ENCODE data around the gene PLEKHH2. TPM values are rescaled to one million over a fixed set of nuclear protein-coding genes. Genes with fewer than 3 reads are reported as not detected.

PLEKHH2 gene
- total RNA-seq, 1 donor from 2014 or later = 1.5 TPM

DNA sequence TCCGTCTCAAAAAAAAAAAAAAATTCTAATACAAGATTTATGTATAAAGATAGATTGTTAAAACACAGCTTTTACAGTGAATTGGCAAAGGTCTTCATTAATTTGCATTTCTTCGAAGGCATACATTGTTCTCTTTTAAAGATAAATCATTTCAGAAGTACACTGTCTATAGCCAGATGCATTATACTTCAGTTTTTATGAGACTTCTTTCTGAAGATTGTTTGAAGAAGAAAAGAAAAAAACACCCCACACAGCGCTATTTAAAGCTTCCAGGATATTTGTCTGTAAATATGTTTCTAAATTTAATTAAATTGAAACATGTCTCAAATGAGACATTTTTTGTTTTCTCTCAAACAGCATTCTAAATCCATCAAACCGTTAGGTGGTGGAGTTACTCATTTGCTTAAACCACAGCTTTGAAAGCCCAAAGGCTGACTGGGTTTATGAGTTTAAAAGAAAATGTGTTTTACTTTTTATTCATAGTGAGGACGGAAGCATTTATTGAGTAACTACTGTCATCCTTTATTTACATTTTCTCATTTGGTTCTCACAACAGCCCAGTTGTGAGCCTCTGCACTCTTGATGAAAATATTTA, 81.6 kb downstream of the PLEKHH2 start:
- DNase-seq = no peak

DNA sequence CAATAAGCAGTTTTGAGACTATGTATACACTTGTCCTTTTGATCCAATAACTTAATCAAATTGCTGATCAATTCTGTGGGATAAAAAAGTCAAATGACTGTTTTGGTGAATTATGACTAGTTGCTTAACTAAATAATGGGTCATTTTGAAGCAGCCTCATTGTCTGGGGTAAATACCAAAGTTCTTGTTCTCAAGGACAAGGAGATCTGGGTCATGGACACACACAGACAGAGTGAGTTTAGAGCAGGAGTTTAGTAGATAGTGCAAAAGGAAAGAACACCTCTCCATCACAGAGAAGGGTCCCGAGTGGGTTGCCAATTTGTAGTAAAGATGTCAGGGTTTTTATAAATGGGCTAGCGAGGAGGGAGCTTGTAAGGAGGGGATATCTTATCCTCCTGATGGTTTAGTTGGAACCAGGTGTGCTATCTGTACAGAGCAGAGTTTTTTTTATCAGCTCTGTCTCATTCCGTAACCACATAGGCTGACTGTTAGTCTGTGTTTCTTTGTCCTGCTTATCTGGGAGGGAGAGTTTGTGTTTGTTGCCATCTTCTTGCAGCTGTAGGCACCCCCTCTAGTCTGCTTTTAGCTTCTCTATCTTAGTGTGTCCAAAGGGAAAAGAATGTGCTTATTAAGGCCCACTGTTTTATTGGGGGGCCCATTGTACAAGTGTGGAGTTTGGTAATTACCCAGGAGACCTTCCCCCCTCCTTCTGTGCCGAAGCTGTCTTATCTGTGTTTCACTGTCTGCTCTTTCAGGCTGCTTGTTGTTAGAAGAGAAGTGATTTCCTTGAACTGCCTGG, 87.9 kb downstream of the PLEKHH2 start:
- DNase-seq = no peak

DNA sequence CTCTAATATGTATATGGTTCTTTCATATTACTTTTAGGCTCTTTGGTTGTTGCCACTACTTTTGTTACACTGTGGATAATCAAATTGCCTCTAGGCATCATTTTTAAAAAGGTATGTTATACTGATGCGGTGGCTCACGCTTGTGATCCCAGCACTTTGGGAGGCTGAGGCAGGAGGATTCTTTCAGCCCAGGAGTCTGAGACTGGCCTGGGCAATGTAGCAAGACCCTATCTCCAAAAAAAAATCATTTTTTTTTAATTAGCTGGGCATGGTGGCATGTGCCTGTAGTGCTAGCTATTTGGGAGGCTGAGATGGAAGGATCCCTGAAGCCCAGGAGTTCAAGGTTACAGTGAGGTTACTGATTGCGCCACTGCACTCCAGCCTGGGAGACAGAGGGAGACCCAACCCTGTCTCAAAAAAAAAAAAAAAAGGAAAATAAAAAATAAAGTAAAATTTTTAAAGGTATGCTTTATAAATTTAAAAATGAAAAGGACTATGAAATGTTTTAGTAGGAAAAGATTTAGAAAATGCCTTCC, 88.7 kb downstream of the PLEKHH2 start:
- no peak for DNase-seq

DNA sequence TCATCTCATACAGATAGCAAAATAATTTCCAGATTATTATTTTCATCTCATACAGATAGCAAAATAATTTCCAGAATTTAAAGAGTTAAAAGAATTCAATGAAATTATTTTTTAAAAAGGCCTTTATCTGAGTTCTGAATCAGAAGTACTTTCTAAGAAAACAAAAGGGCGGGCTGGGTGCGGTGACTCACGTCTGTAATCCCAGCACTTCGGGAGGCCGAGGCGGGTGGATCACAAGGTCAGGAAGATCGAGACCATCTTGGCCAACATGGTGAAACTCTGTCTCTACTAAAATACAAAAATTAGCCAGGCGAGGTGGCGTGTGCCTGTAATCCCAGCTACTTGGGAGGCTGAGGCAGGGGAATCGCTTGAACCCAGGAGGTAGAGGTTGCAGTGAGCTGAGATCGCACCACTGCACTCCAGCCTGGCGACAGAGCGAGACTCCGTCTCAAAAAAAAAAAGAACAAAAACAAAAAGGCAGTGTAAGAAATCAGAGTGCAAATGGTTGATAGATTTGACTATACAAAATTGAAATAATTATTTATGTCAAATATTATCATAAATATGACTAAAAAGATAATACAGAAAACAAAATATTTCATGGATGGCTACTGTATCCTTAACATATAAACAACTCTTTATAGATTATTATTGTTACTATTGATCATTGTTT, 90.0 kb downstream of the PLEKHH2 start:
- peak; percentile 35 for DNase-seq

DNA sequence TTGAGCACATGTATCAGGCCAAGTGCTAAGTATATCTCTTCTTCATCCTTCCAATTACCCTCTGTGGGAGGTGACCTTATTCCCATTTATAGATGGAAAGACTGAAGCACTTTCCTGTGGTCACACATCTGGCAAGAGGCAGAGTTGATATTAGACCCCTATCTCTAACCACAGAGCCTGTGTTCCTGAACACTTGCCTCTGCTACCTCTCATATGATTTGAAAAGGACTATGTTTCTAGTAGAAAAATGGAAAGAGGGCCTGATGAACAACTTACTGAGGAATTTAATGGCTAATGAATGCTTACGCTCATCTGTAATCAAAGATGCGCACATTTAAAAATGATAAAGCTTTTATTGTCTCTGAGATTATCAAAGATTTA, 90.6 kb downstream of the PLEKHH2 start:
- no peak for DNase-seq

DNA sequence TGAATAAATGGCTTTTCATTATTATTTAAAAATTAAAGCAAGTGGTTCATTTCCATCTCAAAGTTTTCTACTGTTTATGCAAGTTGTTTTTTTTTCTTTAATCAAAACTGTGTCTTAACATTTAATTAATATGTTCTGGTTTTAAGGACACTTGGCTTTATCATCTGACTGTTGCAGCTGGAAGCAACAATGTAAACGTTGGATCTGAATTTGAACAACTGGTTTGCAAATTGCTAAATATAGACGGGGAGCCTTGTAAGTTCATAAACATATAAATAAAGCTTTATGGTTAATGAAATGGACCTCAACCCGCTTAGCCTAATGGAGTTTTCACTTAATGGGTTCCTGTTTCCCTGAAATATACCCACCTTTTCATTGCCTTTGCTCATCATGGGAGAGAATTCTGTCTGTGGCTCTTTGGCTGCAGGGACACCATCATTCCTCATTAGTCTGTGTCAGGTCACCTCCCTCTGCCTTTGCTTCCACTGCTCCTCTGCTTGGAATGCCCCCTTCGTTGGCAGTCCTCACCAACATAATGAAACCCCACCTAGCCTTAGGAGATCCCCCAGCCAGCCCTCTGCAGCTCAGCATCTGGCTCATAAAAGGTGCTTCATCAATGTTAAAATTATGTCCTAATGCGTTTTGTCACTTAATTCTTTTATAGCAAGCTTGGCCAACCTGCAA, 92.6 kb downstream of the PLEKHH2 start:
- DNase-seq = no peak

DNA sequence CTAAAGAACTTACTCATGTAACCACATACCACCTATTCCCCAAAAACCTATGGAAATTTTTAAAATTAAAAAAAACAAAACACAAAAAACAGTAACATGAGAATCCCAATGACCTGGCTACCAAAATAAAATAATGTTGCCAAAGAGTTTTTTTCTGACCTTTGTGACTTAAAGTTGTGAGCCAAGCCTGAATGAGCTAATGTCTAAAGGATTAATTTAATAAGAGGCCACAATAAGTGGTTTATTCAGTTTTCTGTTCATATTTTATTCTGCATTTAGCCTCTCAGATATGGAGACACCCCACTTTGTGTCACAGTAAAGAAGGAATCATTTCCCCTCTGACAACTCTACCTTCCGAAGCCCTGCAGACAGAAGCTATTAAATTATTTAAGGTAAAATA, 94.2 kb downstream of the PLEKHH2 start:
- DNase-seq = no peak

DNA sequence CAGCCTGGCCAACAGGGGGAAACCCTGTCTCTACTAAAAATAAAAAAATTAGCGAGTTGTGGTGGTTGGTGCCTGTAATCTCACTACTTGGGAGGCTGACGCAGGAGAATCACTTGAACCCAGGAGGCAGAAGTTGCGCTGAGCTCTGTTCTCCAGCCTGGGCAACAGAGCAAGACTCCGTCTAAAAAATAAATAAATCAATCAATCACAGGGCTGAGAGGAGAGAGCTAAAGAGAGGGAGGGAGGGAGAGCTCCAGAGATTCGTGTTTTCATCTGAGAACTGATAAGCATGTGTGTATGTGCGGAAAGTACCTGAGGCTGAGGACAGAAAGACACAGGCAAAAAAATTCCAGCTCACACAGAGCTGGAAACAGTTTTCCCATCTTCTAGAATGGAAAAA, 99.6 kb downstream of the PLEKHH2 start:
- DNase-seq = no peak

DNA sequence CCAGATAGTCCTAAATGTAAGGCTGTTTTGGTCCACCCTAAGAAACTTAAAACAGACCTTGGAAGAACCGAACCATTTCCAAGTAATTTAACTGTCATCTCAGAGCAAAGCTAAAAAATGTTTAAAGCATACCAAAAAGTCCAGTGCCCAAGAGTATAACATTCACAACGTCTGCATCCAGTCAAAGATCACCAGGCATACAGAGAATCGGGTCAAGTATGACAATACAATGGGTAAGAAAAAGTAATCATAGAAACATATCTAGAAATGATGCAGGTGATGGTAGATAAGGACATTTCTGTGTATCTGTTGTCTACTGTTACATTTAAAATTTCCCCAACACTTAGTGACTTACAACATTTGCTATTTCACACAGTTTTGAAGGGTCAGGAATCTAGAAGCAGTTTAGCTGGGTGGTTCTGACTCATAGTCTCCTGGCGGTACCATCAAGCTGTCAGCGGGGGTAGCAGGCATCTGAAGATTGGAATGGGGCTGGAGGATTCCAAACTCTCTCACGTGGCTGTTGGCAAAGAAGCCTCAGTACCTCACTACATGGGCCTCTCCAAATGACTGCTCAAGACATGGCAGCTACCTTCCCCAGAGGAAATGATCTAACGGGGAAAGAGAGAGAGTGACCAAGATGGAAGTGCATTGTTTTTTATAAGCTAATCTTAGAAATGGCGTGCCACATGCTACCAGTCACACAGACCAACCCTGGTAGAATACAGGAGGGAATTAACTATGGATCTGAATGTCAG, 100.2 kb downstream of the PLEKHH2 start:
- DNase-seq = peak; percentile 10

DNA sequence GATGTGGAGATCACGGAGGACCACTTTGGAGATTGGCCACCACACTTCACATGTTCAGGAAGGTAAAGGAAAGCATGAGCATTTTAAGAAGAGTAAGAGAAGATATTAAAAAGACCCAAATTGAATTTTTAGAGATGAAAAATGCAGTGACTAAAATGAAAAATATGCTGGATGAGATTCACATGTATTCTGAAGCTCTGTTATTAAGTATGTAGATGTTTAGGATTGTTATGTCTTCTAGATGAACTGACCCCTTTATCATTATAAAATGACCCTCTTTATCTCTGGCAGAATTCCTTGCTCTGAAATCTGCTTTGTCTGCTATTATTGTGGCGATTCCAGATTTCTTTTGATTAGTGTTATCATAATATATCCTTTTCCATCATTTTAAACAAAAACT, 100.8 kb downstream of the PLEKHH2 start:
- no peak for DNase-seq

DNA sequence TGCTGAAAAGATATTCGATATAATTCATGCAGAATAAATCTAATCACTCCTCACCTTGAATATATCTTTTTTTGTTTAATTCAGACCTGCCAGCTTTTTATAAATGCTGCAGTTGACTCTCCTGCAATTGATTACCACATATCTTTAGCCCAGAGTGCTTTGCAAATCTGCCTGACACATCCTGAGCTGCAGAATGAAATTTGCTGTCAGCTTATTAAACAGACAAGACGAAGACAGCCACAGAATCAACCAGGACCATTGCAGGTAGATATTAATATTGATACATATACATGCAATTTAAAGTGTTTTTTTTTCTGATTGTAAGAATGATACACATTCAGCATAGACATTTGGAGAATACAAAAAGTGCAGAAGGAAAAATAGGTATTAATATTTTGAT, 101.2 kb downstream of the PLEKHH2 start:
- no peak for DNase-seq

DNA sequence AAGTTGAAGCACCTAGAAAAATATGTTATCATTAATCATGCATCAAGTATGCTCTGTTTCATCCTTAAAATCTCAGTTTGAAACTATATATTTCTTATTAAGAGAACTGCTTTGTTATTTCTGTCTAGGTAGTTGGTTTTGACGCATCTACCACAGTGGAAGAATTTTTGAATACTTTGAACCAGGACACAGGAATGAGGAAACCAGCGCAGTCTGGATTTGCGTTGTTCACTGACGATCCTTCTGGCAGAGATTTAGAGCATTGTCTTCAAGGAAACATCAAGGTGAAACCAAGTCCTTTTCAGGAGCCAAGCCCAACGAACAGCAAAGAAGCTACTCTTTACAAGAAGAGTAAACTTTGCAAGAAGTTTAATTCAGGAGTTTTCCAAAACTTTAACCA, 106.6 kb downstream of the PLEKHH2 start:
- DNase-seq = no peak

DNA sequence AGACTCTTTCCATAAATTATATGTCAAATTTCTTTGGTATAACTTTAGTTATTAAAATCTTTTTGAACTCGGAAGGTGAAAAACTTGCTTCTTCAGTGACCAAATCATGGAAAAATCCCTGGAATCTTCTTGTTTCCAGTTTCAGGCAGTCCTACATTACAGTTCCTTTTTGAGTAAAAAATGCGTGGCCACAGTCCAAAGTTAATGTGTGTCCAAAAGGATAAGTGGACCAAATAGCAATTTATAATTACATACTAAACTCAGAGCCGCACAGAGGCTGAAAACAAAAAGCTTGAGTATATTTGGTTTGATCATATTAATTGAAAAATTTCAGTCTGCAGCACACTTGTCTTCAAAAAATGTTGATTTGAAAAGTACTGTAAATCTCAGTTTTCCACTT, 108.4 kb downstream of the PLEKHH2 start:
- DNase-seq = no peak

DNA sequence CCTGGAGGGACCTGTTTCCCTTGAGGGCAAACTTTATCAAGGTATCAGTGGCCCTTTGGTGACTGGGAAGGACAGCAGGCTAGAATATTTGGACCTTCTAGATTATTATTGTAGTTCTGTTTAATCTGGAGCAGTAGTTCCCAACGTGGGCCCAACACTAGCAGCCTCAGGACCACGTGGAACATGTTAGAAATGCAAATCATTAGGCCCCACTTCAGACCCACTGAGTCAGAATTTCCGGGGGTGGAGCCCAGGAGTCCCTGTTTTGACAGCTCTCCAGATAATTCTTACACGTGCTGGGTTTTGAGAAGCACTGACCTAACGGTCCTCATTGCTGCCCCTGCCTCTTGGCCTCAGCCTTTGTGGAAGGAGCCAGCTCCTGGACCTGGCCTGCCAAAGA, 111.3 kb downstream of the PLEKHH2 start:
- no peak for DNase-seq

DNA sequence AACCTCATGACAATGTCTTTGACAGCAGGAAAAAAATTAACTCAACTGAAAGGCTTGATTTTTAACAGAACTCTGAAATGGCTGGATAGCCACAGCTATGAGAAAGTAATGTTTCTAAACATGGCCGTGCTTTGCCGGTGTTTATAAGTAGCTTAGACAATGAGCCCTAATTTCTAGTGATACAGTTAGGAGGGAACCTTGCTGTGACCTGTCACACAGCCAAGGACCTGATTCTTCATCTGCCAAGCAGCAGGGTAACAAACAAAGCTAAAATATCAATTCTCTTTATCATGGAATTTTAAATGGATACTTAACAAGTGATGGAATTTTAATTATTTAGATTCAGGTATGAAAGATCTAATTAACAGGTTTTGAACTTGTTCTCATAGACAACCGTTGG, 112.5 kb downstream of the PLEKHH2 start:
- DNase-seq = no peak

DNA sequence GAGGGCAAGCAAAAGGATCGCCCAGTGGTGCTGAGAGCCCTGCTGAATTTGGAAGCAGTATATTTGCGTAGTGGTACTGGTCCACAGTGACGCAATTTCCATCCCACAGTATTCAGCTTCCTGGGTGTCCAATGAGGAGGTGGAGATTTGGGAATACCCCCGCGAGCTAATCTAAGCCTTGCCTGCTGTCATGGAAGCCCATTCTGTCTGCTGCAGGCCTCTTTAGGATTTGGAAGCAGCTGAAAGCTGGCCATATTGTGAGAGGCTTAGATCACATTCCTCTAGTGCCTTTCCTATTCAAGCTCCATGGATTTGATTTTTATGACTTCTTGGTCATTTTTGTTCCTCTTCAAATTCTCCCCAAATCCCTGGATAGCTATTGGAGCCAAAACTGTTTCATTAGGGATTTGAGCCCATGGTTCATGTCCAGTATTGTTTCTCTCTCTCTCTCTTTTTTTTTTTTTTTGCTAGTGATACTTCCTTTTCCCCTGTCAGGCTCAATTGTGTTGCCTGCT, 114.5 kb downstream of the PLEKHH2 start:
- DNase-seq = no peak

DNA sequence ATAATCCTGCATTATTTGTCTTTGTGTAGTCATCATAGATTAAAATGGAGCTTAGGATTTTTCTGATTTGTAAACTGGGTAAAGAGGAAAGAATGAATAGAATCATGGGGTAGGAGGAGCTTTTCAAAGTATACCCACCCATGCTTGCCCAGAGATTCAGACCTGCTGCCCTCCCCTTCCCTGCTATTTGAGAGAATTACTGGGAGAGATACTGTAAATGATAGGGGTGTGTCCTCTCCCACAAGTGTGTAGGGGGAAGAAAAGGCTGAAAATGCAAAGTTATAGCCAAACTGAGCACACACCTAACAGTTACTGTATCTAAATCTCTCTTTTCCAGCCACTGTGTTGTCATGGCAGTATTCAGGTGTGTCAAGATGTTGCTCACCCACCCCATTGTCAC, 115.2 kb downstream of the PLEKHH2 start:
- DNase-seq = no peak

DNA sequence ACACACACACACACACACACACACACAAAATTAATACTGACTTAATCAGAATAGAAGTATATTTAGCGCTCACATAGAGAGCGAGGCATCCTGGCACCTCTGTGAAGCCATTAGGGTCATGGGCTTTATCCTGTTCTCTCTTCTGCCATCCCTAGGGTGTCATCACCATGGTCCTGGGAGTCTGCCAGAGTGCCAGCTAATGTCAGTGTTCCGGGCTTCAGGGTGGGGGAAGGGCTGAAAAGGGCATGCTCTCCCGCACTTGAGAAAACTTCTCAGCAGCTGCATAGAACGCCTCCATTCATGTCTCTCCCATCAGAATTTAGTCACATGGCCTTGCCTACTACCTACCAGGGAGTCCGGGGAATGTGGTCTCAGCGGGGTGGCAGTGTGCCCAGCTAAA, 117.1 kb downstream of the PLEKHH2 start:
- DNase-seq = no peak

DNA sequence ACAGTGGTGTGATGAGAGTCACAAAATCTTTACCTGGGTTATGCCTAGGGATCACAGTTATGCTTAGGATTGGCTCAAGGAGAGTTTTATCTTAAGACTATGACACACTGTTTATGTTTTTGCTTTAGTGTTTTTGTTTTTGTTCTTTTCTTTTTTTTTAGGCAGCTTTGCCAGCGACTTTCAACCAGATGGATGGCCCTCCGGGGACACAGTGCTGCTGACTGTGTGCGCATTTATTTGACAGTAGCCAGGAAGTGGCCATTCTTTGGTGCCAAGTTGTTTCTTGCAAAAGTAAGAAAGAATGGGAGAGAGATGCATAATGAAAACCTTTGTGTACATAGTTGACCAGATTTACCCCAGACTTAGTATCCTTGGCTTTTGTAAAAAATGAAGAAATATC, 121.7 kb downstream of the PLEKHH2 start:
- peak; percentile 16 for DNase-seq

DNA sequence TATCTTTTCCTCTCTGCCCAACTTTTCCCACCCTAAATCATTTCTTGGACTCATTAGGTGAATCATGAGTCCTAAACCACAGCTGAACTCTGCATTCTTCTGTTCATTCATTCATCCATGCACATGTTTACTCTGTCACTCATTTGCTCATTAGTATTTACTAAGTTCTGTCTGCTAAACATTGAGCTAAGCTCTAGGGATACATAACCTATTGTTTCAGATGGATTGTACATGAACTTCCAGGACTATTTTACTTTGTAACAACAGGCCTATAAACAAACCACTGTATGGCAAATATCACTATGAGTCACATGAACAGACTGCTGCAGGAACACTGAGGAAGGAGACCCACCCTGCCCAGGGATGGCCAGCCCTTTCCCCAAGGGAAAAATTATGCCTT, 122.1 kb downstream of the PLEKHH2 start:
- DNase-seq = peak; percentile 20

DNA sequence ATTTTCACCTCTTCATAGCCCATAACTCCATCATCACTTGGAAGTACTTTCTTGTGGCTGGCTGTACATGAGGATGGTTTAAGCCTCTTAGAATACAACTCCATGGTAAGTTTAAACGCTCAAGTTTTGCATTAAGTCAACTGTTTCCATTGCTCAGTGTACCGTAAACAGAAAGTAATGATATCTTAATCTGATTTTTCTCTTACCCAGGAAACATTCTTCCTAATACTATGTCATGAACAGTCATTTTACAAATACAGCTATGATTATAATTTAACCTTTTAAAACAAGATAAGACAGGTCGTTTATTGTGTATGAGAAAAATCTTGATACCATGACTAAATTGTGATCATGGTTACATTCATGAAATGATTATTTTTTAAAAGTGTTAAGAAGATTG, 125.2 kb downstream of the PLEKHH2 start:
- DNase-seq = no peak

DNA sequence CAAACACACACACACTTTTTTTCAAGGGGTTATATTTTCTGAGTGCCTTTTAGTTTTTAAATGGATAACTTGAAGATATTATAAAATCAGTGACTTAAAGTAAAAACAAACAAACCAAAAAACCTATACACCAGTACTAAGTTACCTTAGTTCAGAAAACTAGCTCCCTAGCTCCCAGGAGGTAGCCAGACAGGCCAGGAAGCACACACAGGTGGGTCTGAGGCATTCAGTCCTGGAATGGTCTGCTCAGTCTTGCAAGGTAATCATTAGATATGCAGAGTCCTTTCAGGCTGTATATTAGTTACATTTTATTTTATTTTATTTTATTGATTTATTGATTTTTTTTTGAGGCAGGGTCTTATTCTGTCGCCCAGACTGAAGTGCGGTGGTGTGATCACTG, 126.0 kb downstream of the PLEKHH2 start:
- DNase-seq = no peak

Data from dermis blood vessel endothelial cell (primary cell).